ENCODE results near the gene HOXC10.

The HOXC10 gene

GRCh38 chr12:54004063-54004840 lies 19.3 kb downstream of the HOXC10 start:
- no peak for DNase-seq

GRCh38 chr12:54004841-54005530 lies 20.0 kb downstream of the HOXC10 start:
- DNase-seq: no peak

GRCh38 chr12:54005531-54005852 lies 20.5 kb downstream of the HOXC10 start:
- DNase-seq: no peak

- DNase-seq: peak; percentile 61 to 97
Measured at GRCh38 chr12:54005853-54006558, 21.1 kb downstream of the HOXC10 start.

- DNase-seq: no peak
Measured at GRCh38 chr12:54006559-54007220, 21.7 kb downstream of the HOXC10 start.

GRCh38 chr12:54007538-54008259 lies 22.8 kb downstream of the HOXC10 start:
- no peak for DNase-seq

- DNase-seq: no peak
Measured at GRCh38 chr12:54008260-54008552, 23.3 kb downstream of the HOXC10 start.

GRCh38 chr12:54009171-54010052 lies 24.5 kb downstream of the HOXC10 start:
- DNase-seq: peak; percentile 14 to 24

GRCh38 chr12:54010053-54010971 lies 25.4 kb downstream of the HOXC10 start:
- DNase-seq: no peak

- no peak for DNase-seq
Measured at GRCh38 chr12:54010972-54011664, 26.2 kb downstream of the HOXC10 start.

GRCh38 chr12:54011665-54012532 lies 27.0 kb downstream of the HOXC10 start:
- no peak for DNase-seq

- no peak for DNase-seq
Measured at GRCh38 chr12:54012631-54013409, 27.9 kb downstream of the HOXC10 start.

GRCh38 chr12:54014377-54015017 lies 29.6 kb downstream of the HOXC10 start:
- no peak for DNase-seq

- no peak for DNase-seq
Measured at GRCh38 chr12:54015018-54015931, 30.3 kb downstream of the HOXC10 start.

GRCh38 chr12:54016051-54016450 lies 31.1 kb downstream of the HOXC10 start:
- no peak for DNase-seq

GRCh38 chr12:54016478-54016964 lies 31.6 kb downstream of the HOXC10 start:
- no peak for DNase-seq
